ENCODE measurements around the gene ZFP1.

GRCh38 chr16:75101635-75102034 lies 46.7 kb upstream of the ZFP1 start:
- TF ChIP-seq CTCF (IDR thresholded peaks at IDR 0.05 in 8 of 11, conservative IDR thresholded peaks at IDR 0.05 in 3 of 11): no peak
- no peak for TF ChIP-seq POLR2AphosphoS5 (IDR thresholded peaks at IDR 0.05)
- TF ChIP-seq POLR2A (IDR thresholded peaks at IDR 0.05): no peak
